ENCODE data around the gene ZNF322. TPM values are rescaled to one million over a fixed set of nuclear protein-coding genes. Genes with fewer than 3 reads are reported as not detected.

ZNF322 gene
- total and polyA plus RNA-seq, 2 of the 8 experiments (the other 6 are each of a cell fraction or from before 2014, with no cell fraction given): 5.3 to 35.0 TPM

DNA sequence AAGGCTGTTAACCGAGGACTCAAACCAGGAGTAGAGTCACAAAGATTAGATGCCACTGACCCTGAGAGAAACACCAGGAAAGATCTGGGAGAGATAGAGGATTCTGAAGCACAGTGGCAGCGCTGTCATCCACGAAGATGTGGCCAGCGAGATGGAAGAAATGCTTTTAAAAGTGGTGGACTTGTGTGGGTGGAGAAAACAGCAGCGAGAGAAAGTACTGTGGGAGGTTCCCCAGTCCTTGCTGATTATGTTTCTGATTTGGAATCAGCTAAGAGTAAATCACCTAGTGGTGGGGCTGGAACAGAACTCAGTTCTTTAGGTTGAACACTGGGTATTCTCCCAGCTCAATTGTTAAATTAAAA, 435 bp upstream of the ZNF322 start:
- Histone ChIP-seq H4K5ac (ENCODE audit: insufficient read length, low read depth, low read length) (no peak overlapping the region), H3K23me2 (ENCODE audit: low read depth, low read length) (peaks cover 4% of the 10 kb centered on the region), H2AFZ (ENCODE audit: low read length) (peak overlapping the region; percentile 93), H3K14ac (ENCODE audit: insufficient read length) (no peak overlapping the region), H3K9me3 (ENCODE audit: insufficient read depth in 2 of 2, low read depth in 1 of 2, low read length in 1 of 2) (no peaks in the 10 kb centered on the region), H4K91ac (replicated peaks; ENCODE audit: insufficient read length, low read length) (no peak overlapping the region), H4K20me1 (replicated peaks in 1 of 2; ENCODE audit: control insufficient read depth in 1 of 2, insufficient read depth in 2 of 2, low read length in 2 of 2) (peaks cover 0 to 1% of the 10 kb centered on the region in 2 experiments), H3K36me3 (ENCODE audit: control insufficient read depth in 2 of 4, insufficient read depth in 4 of 4, low read length in 3 of 4) (peaks cover 0 to 10% (median under 1%) of the 10 kb centered on the region in 4 experiments; a peak in 4 of 8 replicates), H3K23ac (ENCODE audit: insufficient read length) (no peak overlapping the region), H3K27me3 (replicated peaks in 1 of 4; ENCODE audit: control insufficient read depth in 3 of 4, extremely low read depth in 1 of 4, insufficient read depth in 3 of 4, low read length in 3 of 4) (no peaks in the 10 kb centered on the region), H3K18ac (ENCODE audit: extremely low read depth, low read length) (peak overlapping the region; percentile 4; the same call in 1 of the 2 replicates), H2BK120ac (replicated peaks; ENCODE audit: low read depth, low read length) (no peak overlapping the region), H2AK5ac (ENCODE audit: low read depth, low read length) (no peak overlapping the region), H3K56ac (replicated peaks; ENCODE audit: insufficient read length, low read depth, low read length) (no peak overlapping the region), H3K4me3 (ENCODE audit: extremely low read depth in 1 of 4, insufficient read depth in 2 of 4, low read depth in 3 of 4, low read length in 4 of 4) (peak overlapping the region; percentile 72 to 91 (median 83)), H3K79me1 (ENCODE audit: low read depth, low read length) (no peaks in the 10 kb centered on the region), H2BK5ac (ENCODE audit: low read depth, low read length) (peak overlapping the region; percentile 46; the same call in 1 of the 2 replicates), H3K79me2 (ENCODE audit: control insufficient read depth in 1 of 2, insufficient read depth in 2 of 2, low read length in 2 of 2) (peaks cover 0 to 23% of the 10 kb centered on the region in 2 experiments; a peak in 2 of 4 replicates), H3K4me2 (ENCODE audit: insufficient read depth in 1 of 2, low read depth in 2 of 2, low read length in 2 of 2) (peak overlapping the region; percentile 83 to 89), H2BK12ac (ENCODE audit: low read depth, low read length) (no peak overlapping the region), H3K27ac (ENCODE audit: low read depth, low read length) (no peak overlapping the region), H3K9ac (replicated peaks in 1 of 4; ENCODE audit: extremely low read depth in 1 of 4, low read depth in 3 of 4, low read length in 3 of 4) (peak overlapping the region; percentile 0 to 73 (median 40); a peak in 5 of 7 replicates), H2BK20ac (ENCODE audit: low read length) (no peak overlapping the region), H2BK15ac (ENCODE audit: low read length) (no peak overlapping the region), H3K4me1 (replicated peaks in 1 of 4; ENCODE audit: control insufficient read depth in 3 of 4, insufficient read depth in 4 of 4, low read length in 3 of 4) (peaks cover 0 to 2% (median 0%) of the 10 kb centered on the region in 4 experiments; a peak in 1 of 7 replicates), H4K8ac (ENCODE audit: extremely low read depth, insufficient read depth, low read length) (no peak overlapping the region), H3K4ac (replicated peaks; ENCODE audit: insufficient read length, low read depth, low read length) (no peak overlapping the region)
- ChIA-PET POLR2A (ENCODE audit: partially characterized antibody) (interaction anchor here (1.1 kb wide), 1 partner anchor 26 kb away, joined by 3 read pairs; no protein-coding TSS in a partner anchor), CTCF (ENCODE audit: partially characterized antibody) (interaction anchor here (1.4 kb wide), 1 partner anchor 8 kb away, joined by 4 read pairs; no protein-coding TSS in a partner anchor)
- WGBS, 2 experiments (ENCODE audit: extremely low coverage in 1 of 2, insufficient coverage in 1 of 2, insufficient read length in 1 of 2, insufficient replicate concordance in 2 of 2, low coverage in 1 of 2, low lambda C conversion rate in 2 of 2, missing lambda C conversion rate in 1 of 2): 4% methylated on average over 5 of the region's 5 CpGs; no CpG with 5 or more reads in 1 of the 2 experiments
- DNase-seq (ENCODE audit: low read depth in 1 of 2, low spot score in 2 of 2) (no peak), FAIRE-seq (no peak)
- no peak for TF ChIP-seq RFX5 (IDR thresholded peaks at IDR 0.05; ENCODE audit: borderline replicate concordance, low read depth, low read length)
- no peak for TF ChIP-seq MAFK (IDR thresholded peaks at IDR 0.05; ENCODE audit: low read depth, low read length)
- TF ChIP-seq EZH2 (IDR thresholded peaks at IDR 0.05; ENCODE audit: low read depth, low read length, severe bottlenecking): no peak
- TF ChIP-seq, protein P1, sequence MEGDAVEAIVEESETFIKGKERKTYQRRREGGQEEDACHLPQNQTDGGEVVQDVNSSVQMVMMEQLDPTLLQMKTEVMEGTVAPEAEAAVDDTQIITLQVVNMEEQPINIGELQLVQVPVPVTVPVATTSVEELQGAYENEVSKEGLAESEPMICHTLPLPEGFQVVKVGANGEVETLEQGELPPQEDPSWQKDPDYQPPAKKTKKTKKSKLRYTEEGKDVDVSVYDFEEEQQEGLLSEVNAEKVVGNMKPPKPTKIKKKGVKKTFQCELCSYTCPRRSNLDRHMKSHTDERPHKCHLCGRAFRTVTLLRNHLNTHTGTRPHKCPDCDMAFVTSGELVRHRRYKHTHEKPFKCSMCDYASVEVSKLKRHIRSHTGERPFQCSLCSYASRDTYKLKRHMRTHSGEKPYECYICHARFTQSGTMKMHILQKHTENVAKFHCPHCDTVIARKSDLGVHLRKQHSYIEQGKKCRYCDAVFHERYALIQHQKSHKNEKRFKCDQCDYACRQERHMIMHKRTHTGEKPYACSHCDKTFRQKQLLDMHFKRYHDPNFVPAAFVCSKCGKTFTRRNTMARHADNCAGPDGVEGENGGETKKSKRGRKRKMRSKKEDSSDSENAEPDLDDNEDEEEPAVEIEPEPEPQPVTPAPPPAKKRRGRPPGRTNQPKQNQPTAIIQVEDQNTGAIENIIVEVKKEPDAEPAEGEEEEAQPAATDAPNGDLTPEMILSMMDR (IDR thresholded peaks at IDR 0.05; ENCODE audit: control extremely low read depth in 1 of 3, insufficient read depth in 1 of 3, low read depth in 1 of 3, low read length in 3 of 3): peak in 1 of 3 experiments; percentile 22; a peak in 1 of 4 replicates
- 0 out of 2 replicates have a peak, but pooled peaks have one; percentile 0 for TF ChIP-seq SP2 (IDR thresholded peaks at IDR 0.05; ENCODE audit: low read length)
- TF ChIP-seq CBX5 (IDR thresholded peaks at IDR 0.05; ENCODE audit: low read depth, low read length): no peak
- no peak for TF ChIP-seq CHD2 (IDR thresholded peaks at IDR 0.05; ENCODE audit: low read length)
- no peak for TF ChIP-seq HDAC2 (IDR thresholded peaks at IDR 0.05; ENCODE audit: borderline replicate concordance in 1 of 2, low read depth in 2 of 2, low read length in 2 of 2)
- 0 out of 4 replicates have a peak, but pooled peaks of 1 of the 2 experiments have one; percentile 31 for TF ChIP-seq SIN3A (conservative IDR thresholded peaks at IDR 0.05 in 1 of 2, IDR thresholded peaks at IDR 0.05 in 1 of 2; ENCODE audit: low read depth in 1 of 2, low read length in 2 of 2)
- TF ChIP-seq POU5F1 (IDR thresholded peaks at IDR 0.05; ENCODE audit: low read depth, low read length): no peak

Measured in H1 (cell line).